Progenitor cell of endocrine pancreas (in vitro differentiated cells): ENCODE measurements around the gene LIPC. TPM values are rescaled to one million over a fixed set of nuclear protein-coding genes. Genes with fewer than 3 reads are reported as not detected.

Experiments used
- DNase-seq: peaks from one replicate; pipeline ENCODE4 v3.0.0; 2021; ENCODE audit warnings: low spot score; ENCODE audit not compliant: unreplicated experiment
- H3K27ac Mint-ChIP-seq: 2 replicates; pipeline ENCODE4 v1.8.0; 2021; ENCODE audit warnings: mild to moderate bottlenecking, moderate library complexity, mixed read lengths
- H3K27me3 Mint-ChIP-seq: 2 replicates; pipeline ENCODE4 v1.8.0; 2021; ENCODE audit warnings: mixed read lengths
- H3K36me3 Mint-ChIP-seq: 2 replicates; pipeline ENCODE4 v1.8.0; 2022; ENCODE audit warnings: mixed read lengths; ENCODE audit not compliant: insufficient read depth
- H3K4me1 Mint-ChIP-seq: 2 replicates; pipeline ENCODE4 v1.8.0; 2021; ENCODE audit warnings: low read depth, mixed read lengths
- H3K4me3 Mint-ChIP-seq: 2 replicates; pipeline ENCODE4 v1.8.0; 2021; ENCODE audit warnings: low read depth, mild to moderate bottlenecking, moderate library complexity, mixed read lengths
- H3K9me3 Mint-ChIP-seq: 2 replicates; pipeline ENCODE4 v1.8.0; 2021; ENCODE audit warnings: low read depth, mixed read lengths
- total RNA-seq: library from RNA; stranded (reverse); gene quantifications from 2 replicates; pipeline ENCODE4 v1.2.1, GENCODE V29; 2021
- TF ChIP-seq, protein P1 (sequence below): fragments of 200-600 bp; sonication (generic); IDR thresholded peaks from one replicate; pipeline ENCODE4 v1.5.0; 2021; ENCODE audit warnings: antibody characterized with exemption, mild to moderate bottlenecking; ENCODE audit not compliant: unreplicated experiment

The LIPC gene
- total RNA-seq, 1 donor from 2014 or later = 5.9 TPM

DNA sequence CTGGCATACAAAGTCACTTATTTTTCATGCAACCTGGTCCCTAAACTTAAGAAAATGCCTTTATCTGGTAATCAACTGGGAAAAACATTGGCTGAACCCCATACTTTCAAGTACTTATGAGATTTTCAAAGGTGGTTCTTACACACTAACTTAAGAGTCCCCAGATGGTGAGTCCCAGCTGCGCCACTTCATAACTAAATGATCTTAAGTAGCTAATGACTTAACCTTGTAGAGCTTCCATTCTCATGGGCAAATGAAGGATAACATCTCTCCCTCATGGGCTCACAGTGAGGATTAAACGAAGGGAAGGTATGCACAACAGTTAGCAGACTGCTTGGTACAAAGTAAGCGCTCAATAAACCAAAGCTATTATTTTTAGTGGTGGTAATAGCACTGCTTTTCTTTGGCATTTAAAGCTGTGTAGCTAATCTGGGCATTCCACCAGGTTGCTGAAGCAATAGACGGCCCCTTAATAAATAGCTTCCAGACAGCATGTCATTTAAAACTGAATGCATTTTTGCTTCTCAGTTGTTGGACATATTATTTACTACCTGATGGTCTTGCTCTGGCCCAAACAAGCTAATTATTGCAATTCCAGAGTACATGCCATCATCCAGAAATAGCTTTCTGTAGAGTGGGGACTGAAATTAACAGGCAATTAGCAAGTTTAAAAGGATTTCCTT, 55.4 kb downstream of the LIPC start:
- TF ChIP-seq, protein P1, sequence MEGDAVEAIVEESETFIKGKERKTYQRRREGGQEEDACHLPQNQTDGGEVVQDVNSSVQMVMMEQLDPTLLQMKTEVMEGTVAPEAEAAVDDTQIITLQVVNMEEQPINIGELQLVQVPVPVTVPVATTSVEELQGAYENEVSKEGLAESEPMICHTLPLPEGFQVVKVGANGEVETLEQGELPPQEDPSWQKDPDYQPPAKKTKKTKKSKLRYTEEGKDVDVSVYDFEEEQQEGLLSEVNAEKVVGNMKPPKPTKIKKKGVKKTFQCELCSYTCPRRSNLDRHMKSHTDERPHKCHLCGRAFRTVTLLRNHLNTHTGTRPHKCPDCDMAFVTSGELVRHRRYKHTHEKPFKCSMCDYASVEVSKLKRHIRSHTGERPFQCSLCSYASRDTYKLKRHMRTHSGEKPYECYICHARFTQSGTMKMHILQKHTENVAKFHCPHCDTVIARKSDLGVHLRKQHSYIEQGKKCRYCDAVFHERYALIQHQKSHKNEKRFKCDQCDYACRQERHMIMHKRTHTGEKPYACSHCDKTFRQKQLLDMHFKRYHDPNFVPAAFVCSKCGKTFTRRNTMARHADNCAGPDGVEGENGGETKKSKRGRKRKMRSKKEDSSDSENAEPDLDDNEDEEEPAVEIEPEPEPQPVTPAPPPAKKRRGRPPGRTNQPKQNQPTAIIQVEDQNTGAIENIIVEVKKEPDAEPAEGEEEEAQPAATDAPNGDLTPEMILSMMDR = no peak
- Mint-ChIP-seq H3K4me3 (no peak overlapping the region), H3K27me3 (peaks cover 4% of the 10 kb centered on the region), H3K27ac (no peak overlapping the region), H3K36me3 (peaks cover 1% of the 10 kb centered on the region), H3K4me1 (no peaks in the 10 kb centered on the region), H3K9me3 (no peaks in the 10 kb centered on the region)
- DNase-seq = no peak

DNA sequence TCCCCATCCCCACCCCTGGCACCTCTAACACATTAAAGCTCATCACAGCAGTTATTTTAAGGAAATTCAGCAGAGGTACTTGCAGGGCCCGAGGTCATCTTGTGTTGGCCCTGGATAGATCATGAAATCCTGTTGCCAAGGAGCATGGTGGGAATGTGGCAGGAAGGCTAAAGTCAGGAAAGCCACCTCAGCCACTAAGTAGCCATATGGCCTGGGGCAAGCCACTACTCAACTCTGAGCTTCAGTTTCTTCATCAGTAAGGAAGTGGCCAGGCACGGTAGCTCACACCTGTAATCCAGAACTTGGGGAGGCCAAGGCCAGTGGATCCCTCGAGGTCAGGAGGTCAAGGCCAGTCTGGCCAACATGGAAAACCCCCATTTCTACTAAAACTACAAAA, 55.9 kb downstream of the LIPC start:
- Mint-ChIP-seq H3K27me3 (peaks cover 4% of the 10 kb centered on the region), H3K4me1 (no peaks in the 10 kb centered on the region), H3K9me3 (no peaks in the 10 kb centered on the region), H3K36me3 (peaks cover 1% of the 10 kb centered on the region), H3K27ac (no peak overlapping the region), H3K4me3 (no peak overlapping the region)
- TF ChIP-seq, protein P1 = no peak
- DNase-seq = no peak

DNA sequence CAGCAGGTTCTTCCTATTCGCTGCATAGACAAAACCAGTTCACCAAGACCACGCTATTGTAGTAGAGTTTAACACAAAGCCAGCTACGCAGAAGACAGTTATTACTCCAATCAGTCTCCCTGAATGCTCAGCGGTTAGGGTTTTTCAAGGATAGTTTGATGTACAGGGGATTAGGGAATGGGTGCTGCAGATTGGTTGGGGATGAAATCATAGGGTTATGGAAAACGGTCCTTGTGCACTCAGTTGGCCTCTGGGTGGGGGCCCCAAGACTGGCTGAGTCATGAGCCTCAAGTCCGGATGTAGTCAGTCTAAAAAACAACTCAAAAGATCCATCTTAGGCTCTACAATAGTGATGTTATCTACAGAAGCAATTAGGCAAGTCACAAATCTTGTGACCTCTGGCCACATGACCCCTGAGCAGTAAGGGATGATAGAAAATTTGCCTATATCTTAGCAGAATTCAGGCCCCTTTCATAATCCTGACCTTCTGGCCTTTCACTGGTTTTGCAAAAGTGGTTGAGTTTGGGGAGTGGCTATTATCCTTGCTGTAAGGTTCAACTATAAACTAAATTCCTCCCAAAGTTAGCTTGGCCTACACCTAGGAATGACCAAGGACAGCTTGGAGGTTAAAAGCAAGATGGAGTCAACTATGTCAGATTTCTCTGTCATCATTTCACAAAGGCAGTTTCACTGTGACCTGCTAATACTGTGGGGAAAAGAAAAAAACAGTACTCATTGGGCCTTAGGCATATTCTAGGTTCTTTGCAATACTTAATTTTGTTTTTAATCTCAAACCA, 57.7 kb downstream of the LIPC start:
- Mint-ChIP-seq H3K4me3 (no peak overlapping the region), H3K27me3 (peaks cover 4% of the 10 kb centered on the region)

DNA sequence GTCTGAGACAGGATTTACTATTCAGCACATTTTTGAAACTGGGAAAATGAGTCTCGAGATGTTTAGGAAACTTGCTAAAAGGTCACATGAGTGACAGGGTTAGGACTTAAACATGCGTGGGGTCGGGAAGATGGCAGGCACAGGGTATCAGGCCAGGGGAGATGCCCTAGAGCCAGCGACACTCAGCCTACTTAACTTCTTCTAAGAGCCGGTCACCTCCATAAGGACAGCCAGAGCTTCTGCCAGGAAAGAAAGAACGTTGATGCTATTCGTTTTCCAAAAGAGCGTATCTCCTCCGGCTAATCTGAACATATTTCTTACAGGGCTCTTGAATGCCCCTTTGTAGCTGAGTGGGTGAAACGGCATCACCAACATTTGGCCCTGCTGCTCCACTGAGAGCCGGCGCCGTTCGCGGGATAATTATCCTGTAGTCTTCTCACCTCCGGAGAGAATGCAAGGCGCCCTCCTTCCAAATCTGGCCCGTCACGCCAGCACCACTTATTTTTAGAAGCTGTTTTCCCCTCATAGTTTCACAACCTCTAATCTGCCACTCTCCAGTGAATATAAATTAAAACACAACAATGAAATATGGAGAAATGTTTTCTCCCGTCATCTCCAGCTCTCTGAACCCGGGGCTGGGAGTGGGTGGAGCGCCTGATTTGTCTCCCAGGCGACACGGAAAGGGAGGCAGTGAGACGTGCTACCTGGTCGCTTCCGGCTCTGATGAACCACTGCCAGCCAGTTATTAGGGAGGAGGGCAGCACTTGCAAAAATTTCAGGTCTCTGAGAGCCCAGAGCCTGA, 58.5 kb downstream of the LIPC start:
- Mint-ChIP-seq H3K27ac (no peak overlapping the region), H3K4me3 (no peak overlapping the region), H3K27me3 (no peaks in the 10 kb centered on the region), H3K4me1 (peaks cover 3% of the 10 kb centered on the region), H3K9me3 (no peaks in the 10 kb centered on the region), H3K36me3 (peaks cover 1% of the 10 kb centered on the region)
- TF ChIP-seq, protein P1 = no peak
- no peak for DNase-seq

More for the DNA sequence above, 57.7 kb downstream of the LIPC start:
- Mint-ChIP-seq H3K4me1 (peaks cover 3% of the 10 kb centered on the region), H3K9me3 (no peaks in the 10 kb centered on the region), H3K27ac (no peak overlapping the region), H3K36me3 (peaks cover 1% of the 10 kb centered on the region)
- TF ChIP-seq, protein P1 = no peak
- no peak for DNase-seq

DNA sequence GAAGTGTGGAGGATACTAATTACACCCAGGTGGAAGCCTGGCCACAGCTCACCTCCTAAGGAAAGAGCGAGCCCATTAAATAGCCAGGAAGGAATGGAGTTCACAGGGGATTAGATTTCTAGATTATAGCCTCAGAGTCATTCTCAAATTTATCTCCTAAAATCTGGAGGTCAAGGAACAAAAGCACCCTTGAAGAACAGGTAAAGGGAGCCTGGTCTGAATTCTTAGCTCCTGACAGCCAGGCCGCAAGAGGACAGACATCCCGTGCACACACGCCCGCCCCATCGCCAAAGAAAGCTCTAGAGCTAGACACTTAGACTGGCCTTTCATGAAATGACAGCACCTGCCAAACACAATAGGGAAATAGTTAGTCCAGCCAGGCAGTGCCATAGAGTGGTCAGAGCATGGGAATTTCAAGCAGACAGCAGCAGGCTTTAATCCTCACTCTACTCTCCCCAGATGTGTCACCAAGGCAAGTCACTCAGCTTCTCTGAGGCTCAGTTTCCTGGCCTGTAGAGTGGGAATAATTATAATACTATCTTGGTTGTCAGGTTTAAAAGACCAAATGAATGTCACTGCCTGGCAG, 59.2 kb downstream of the LIPC start:
- Mint-ChIP-seq H3K9me3 (no peaks in the 10 kb centered on the region), H3K27ac (no peak overlapping the region), H3K4me1 (peaks cover 3% of the 10 kb centered on the region), H3K36me3 (peaks cover 1% of the 10 kb centered on the region), H3K4me3 (no peak overlapping the region), H3K27me3 (no peaks in the 10 kb centered on the region)
- no peak for DNase-seq
- TF ChIP-seq, protein P1 = no peak
